Kidney (tissue), 14 donors: Measurements from ENCODE around the gene CCDC83. TPM values are rescaled to one million over a fixed set of nuclear protein-coding genes. Genes with fewer than 3 reads are reported as not detected.
A peak's percentile ranks its signal among the peaks of the same experiment; 100 is the strongest.
"Not testable (repeated sequence)": the region's sequence is repeated elsewhere in the genome, so short reads cannot be mapped to it uniquely, and the experiment has no call there.

Source experiments
- DNase-seq, 5 donors: peaks; one replicate each; pipeline ENCODE4 v3.0.0-alpha.2; 2013 to 2020
- FAIRE-seq: peaks from 2 replicates; lab custom pipeline; 2012; peaks lifted over from hg19 to GRCh38; lab: Jason Lieb, UNC
- H3K27ac ChIP-seq, 2 donors: one replicate each; pipeline ENCODE4 v1.7.0; 2013; ENCODE audit warnings: low read depth in 2 of 2, low read length in 2 of 2, inconsistent platforms in 1 of 2
- H3K27me3 ChIP-seq: one replicate; pipeline ENCODE4 v1.7.1; 2013; ENCODE audit warnings: low read length, inconsistent platforms; ENCODE audit not compliant: control insufficient read depth, insufficient read depth
- H3K36me3 ChIP-seq, 3 donors: one replicate each; pipeline versions ENCODE4 v1.7.0 to v1.7.1; 2013; ENCODE audit warnings: low read length in 3 of 3, control low read depth in 1 of 3, inconsistent platforms in 1 of 3; ENCODE audit not compliant: insufficient read depth in 3 of 3, control insufficient read depth in 2 of 3
- H3K4me1 ChIP-seq, 3 donors: one replicate each; pipeline versions ENCODE4 v1.7.0 to v1.7.1; 2013; ENCODE audit warnings: low read length in 3 of 3, inconsistent platforms in 1 of 3, low read depth in 1 of 3; ENCODE audit not compliant: control insufficient read depth in 2 of 3, insufficient read depth in 2 of 3
- H3K4me3 ChIP-seq, 3 donors: one replicate each; pipeline versions ENCODE4 v1.7.0 to v1.8.1; 2013; ENCODE audit warnings: low read length in 3 of 3, control low read depth in 1 of 3, inconsistent platforms in 1 of 3
- H3K9ac ChIP-seq, 3 donors: one replicate each; pipeline versions ENCODE4 v1.7.0 to v1.7.1; 2013; ENCODE audit warnings: low read length in 3 of 3, control low read depth in 1 of 3, inconsistent platforms in 1 of 3
- H3K9me3 ChIP-seq, 3 donors: one replicate each; pipeline versions ENCODE4 v1.7.0 to v1.7.1; 2013; ENCODE audit warnings: low read length in 3 of 3, control low read depth in 1 of 3, inconsistent platforms in 1 of 3; ENCODE audit not compliant: control insufficient read depth in 2 of 3, insufficient read depth in 1 of 3
- CTCF ChIP-seq: IDR thresholded peaks from 3 replicates; pipeline ENCODE4 v1.5.1; 2012; ENCODE audit warnings: mild to moderate bottlenecking, moderate library complexity, borderline replicate concordance; ENCODE audit not compliant: insufficient read depth; ENCODE audit errors: extremely low read depth
- intact Hi-C: fragments of 100-400 bp; cut with DNase I; formaldehyde crosslinking; loops from one replicate; pipeline ENCODE4 v1.11.1; 2022
- polyA plus RNA-seq: library from polyadenylated mRNA; stranded (reverse); fragments of 350-450 nt; fragmentation: Illumina TruSeq; extraction: RNeasy Lipid Tissue Mini Kit (QIAGEN cat#74804); gene quantifications from one replicate; pipeline ENCODE4 v1.2.3, GENCODE V29; 2014; ENCODE audit warnings: low read depth, low replicate concordance; ENCODE audit not compliant: insufficient read depth
- total RNA-seq: library from RNA; stranded (reverse); fragmentation: NEBNext Ultra II Directional; extraction: Animal tissue kit (Norgen Biotek cat#: 25700); gene quantifications from one replicate; pipeline ENCODE4 v1.2.1, GENCODE V29; 2021
- donor health status: control.
- donor health status: control.
- donor health status: control.
- donor health status: control.
- donor health status: control.
- donor health status: DM: yes; HTN: yes; CAD: no.
- donor health status: Normal renal cell carcinoma (clear cell type).

Gene CCDC83
- total and polyA plus RNA-seq, 2 donors from 2014 or later = not detected

- Histone ChIP-seq H3K36me3 (no peaks in the 10 kb centered on the region), H3K4me3 (peak overlapping the region; percentile 74 to 87 (median 86)), H3K27me3 (no peaks in the 10 kb centered on the region), H3K9me3 (no peaks in the 10 kb centered on the region), H3K9ac (peak overlapping the region; percentile 80 to 91 (median 89)), H3K27ac (peak overlapping the region; percentile 88 to 92), H3K4me1 (peaks cover 0 to 3% (median 0%) of the 10 kb centered on the region in 3 donors)
- intact Hi-C loops = loop anchor here (10.0 kb wide), 2 partner anchors 361 to 441 kb away; no protein-coding TSS in a partner anchor
- DNase-seq (no peak), FAIRE-seq (no peak)
- TF ChIP-seq CTCF = no peak
These were observed 999 bp upstream of the CCDC83 start for GRCh38 chr11:85854212-85854556.

- peak overlapping the region; percentile 74 to 87 (median 86) for H3K4me3 ChIP-seq
- no peaks in the 10 kb centered on the region for H3K9me3 ChIP-seq
- intact Hi-C loops = loop anchor here (10.0 kb wide), 2 partner anchors 360 to 440 kb away; no protein-coding TSS in a partner anchor
- FAIRE-seq (no peak), DNase-seq (peak; percentile 96 to 98 (median 97))
- H3K27ac ChIP-seq = peak overlapping the region; percentile 88 to 92
- H3K36me3 ChIP-seq = no peaks in the 10 kb centered on the region
- peaks cover 0 to 3% (median 0%) of the 10 kb centered on the region in 3 donors for H3K4me1 ChIP-seq
- no peaks in the 10 kb centered on the region for H3K27me3 ChIP-seq
- TF ChIP-seq CTCF = peak; percentile 76
- peak overlapping the region; percentile 80 to 91 (median 89) for H3K9ac ChIP-seq
These were observed 434 bp upstream of the CCDC83 start for GRCh38 chr11:85854557-85855340.

GRCh38 chr11:85857098-85857497 lies 1.9 kb downstream of the CCDC83 start:
- Histone ChIP-seq H3K27me3 (no peaks in the 10 kb centered on the region), H3K36me3 (no peaks in the 10 kb centered on the region), H3K4me3 (no peak overlapping the region), H3K9me3 (no peaks in the 10 kb centered on the region), H3K27ac (no peak overlapping the region), H3K9ac (no peak overlapping the region), H3K4me1 (peaks cover 0 to 3% (median 0%) of the 10 kb centered on the region in 3 donors)
- DNase-seq = no peak
- no peak for TF ChIP-seq CTCF
- no peak for FAIRE-seq
- intact Hi-C loops = loop anchor here (10.0 kb wide), 2 partner anchors 358 to 438 kb away; no protein-coding TSS in a partner anchor

GRCh38 chr11:85859541-85859940 lies 4.4 kb downstream of the CCDC83 start:
- not testable (repeated sequence) for H3K9me3 ChIP-seq, H3K9ac ChIP-seq, DNase-seq, H3K36me3 ChIP-seq, H3K27ac ChIP-seq, H3K4me3 ChIP-seq, H3K4me1 ChIP-seq, H3K27me3 ChIP-seq, FAIRE-seq
- intact Hi-C loops = loop anchor here (10.0 kb wide), 2 partner anchors 355 to 435 kb away; no protein-coding TSS in a partner anchor
